Esophagus muscularis mucosa (tissue), 4 donors: ENCODE measurements around the gene CELSR1. TPM values are rescaled to one million over a fixed set of nuclear protein-coding genes. Genes with fewer than 3 reads are reported as not detected.

Experiments
- DNase-seq: peaks from one replicate; pipeline ENCODE4 v3.0.0-alpha.2; 2017; ENCODE audit errors: extremely low spot score
- H3K27ac ChIP-seq, 4 donors: fragments of 200-600 bp; sonication (generic); replicated peaks in 1 of 4; 1 replicate in 3 of 4; 2 replicates in 1 of 4; pipeline ENCODE4 v1.5.1; 2016 to 2019; ENCODE audit warnings: mild to moderate bottlenecking in 1 of 4
- H3K27me3 ChIP-seq, 4 donors: fragments of 200-600 bp; sonication (generic); one replicate each; pipeline versions ENCODE4 v1.5.1 to v1.6.0; 2016 to 2019
- H3K36me3 ChIP-seq, 4 donors: fragments of 200-600 bp; sonication (generic); one replicate each; pipeline ENCODE4 v1.5.1; 2016 to 2019
- H3K4me1 ChIP-seq, 4 donors: fragments of 200-600 bp; sonication (generic); one replicate each; pipeline ENCODE4 v1.5.1; 2016 to 2019
- H3K4me3 ChIP-seq, 4 donors: fragments of 200-600 bp; sonication (generic); 1 replicate in 2 of 4; 2 replicates in 2 of 4; pipeline ENCODE4 v1.5.1; 2016 to 2019; ENCODE audit warnings: mild to moderate bottlenecking in 4 of 4, moderate library complexity in 1 of 4
- H3K9me3 ChIP-seq, 4 donors: fragments of 200-600 bp; sonication (generic); 1 replicate in 3 of 4; 2 replicates in 1 of 4; pipeline ENCODE4 v1.5.1; 2016 to 2019
- EP300 ChIP-seq: sonication (generic); formaldehyde crosslinking; IDR thresholded peaks from one replicate; pipeline ENCODE4 v1.6.1; 2017; ENCODE audit warnings: antibody characterized with exemption
- POLR2A ChIP-seq: fragments of 450-650 bp; IDR thresholded peaks from one replicate; pipeline ENCODE4 v1.6.1; 2017; ENCODE audit warnings: antibody characterized with exemption, moderate library complexity, mild to moderate bottlenecking, low read depth
- POLR2AphosphoS5 ChIP-seq, 2 donors: sonication (generic); formaldehyde crosslinking; IDR thresholded peaks; one replicate each; pipeline ENCODE4 v1.6.1; 2017; ENCODE audit warnings: antibody characterized with exemption in 2 of 2
- WGBS: methylation state at CpG from one replicate; pipeline ENCODE4 v1.1.5; 2018; 5-methylcytosine and 5-hydroxymethylcytosine counted together
- intact Hi-C: fragments of 100-400 bp; cut with DNase I; formaldehyde crosslinking; loops from one replicate; pipeline ENCODE4 v1.15.1; 2023
- total RNA-seq, 4 donors: library from RNA; depleted of rRNA; stranded (reverse); fragments of >200 nt; gene quantifications; one replicate each; pipeline versions ENCODE4 v1.1.0 to v1.2.1, GENCODE V29; 2016
- TF ChIP-seq, protein P1 (sequence below), 3 experiments: fragments of 200-600 bp in 2 of 3; fragments of 450-650 bp in 1 of 3; sonication (generic) in 2 of 3; IDR thresholded peaks; one replicate each; pipeline ENCODE4 v1.5.1; 2017 to 2019; ENCODE audit warnings: antibody characterized with exemption in 3 of 3, mild to moderate bottlenecking in 2 of 3, moderate library complexity in 1 of 3

CELSR1 gene
- total RNA-seq, 4 donors from 2014 or later = 2.5 to 2.7 (median 2.6) TPM

DNA sequence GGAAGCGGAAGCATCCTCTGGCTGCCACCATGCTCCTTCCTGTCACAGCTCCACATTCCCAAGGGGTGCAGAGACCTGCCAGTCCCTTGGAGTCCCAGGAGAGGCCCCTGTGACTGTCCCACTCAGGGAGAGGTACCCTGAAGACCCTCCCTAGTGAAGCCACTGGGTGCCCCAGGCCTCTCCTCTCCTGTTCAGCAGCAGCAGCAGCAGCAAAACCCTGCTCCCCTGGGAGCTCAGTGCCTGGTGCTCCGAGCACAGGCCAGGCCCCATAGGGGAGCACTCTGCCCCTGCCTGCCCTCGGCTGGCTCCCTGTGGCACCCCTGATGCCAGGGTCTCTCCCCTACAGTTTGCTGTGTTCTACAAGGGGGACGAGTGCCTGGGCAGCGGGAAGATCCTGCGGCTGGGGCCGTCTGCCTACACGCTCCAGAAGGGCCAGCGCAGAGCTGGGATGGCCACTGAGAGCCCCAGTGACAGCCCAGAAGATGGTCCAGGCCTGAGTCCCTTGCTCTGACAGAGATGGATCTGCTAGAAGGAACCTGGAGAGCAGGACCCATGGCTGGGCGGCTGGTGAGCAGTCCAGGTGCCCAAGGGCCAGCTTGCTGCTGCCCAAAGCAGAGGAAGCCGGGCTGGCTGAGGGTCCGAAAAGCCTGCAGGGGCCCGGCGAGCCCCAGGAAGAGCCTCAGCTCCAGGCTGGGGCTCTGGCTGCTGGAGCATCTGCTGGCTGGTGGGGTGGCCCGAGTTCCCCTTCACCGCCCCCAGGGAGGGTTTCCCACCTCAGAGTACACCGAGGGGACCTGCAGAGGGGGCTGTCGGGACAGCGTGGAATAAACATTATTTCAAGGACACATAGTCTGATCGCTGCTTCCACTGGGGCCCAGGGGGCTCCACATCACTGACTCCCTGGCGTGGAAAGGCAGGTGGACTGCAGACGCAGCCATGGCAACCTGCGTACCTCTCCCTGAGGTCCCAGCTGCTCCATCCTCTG, 180.6 kb downstream of the CELSR1 start:
- no peak overlapping the region for H3K27ac ChIP-seq
- peaks cover 34 to 69% (median 61%) of the 10 kb centered on the region in 4 donors for H3K36me3 ChIP-seq
- WGBS = 100% methylated on average over 5 of the region's 23 CpGs

DNA sequence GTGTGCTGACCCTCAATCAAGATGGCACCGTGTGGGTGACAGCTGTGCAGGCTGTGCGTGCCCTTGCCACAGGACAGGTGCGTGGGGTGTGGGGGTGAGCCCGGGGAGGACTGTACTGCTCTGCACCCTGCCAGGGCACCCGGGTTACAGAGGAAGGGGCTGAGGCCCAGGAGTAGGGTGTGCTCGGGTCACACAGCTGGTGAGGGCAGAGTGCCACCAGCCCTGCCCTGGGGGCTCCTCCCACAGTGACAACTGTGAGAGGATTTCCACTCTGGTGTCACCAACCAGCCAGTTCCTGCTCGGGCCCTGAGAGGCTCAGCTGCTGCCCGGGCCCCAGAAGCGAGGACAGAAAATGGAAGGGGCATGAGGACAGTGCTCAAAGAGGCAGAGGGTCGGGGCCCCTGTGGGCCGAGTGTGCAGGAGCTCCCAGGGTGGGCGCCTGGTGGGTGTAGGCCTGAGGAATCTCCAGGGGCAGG, 181.4 kb downstream of the CELSR1 start:
- no peak for DNase-seq

More for the DNA sequence above, 180.6 kb downstream of the CELSR1 start:
- intact Hi-C loops = no loop called here
- peaks cover 0 to 20% (median 2%) of the 10 kb centered on the region in 4 donors for H3K4me1 ChIP-seq
- H3K27me3 ChIP-seq = no peaks in the 10 kb centered on the region
- H3K4me3 ChIP-seq = no peak overlapping the region
- TF ChIP-seq POLR2A (no peak), POLR2AphosphoS5 (IDR thresholded peaks at IDR 0.05) (no peak), EP300 (no peak)
- TF ChIP-seq, protein P1, sequence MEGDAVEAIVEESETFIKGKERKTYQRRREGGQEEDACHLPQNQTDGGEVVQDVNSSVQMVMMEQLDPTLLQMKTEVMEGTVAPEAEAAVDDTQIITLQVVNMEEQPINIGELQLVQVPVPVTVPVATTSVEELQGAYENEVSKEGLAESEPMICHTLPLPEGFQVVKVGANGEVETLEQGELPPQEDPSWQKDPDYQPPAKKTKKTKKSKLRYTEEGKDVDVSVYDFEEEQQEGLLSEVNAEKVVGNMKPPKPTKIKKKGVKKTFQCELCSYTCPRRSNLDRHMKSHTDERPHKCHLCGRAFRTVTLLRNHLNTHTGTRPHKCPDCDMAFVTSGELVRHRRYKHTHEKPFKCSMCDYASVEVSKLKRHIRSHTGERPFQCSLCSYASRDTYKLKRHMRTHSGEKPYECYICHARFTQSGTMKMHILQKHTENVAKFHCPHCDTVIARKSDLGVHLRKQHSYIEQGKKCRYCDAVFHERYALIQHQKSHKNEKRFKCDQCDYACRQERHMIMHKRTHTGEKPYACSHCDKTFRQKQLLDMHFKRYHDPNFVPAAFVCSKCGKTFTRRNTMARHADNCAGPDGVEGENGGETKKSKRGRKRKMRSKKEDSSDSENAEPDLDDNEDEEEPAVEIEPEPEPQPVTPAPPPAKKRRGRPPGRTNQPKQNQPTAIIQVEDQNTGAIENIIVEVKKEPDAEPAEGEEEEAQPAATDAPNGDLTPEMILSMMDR (IDR thresholded peaks at IDR 0.05) = no peak
- DNase-seq = no peak
- H3K9me3 ChIP-seq = no peaks in the 10 kb centered on the region

DNA sequence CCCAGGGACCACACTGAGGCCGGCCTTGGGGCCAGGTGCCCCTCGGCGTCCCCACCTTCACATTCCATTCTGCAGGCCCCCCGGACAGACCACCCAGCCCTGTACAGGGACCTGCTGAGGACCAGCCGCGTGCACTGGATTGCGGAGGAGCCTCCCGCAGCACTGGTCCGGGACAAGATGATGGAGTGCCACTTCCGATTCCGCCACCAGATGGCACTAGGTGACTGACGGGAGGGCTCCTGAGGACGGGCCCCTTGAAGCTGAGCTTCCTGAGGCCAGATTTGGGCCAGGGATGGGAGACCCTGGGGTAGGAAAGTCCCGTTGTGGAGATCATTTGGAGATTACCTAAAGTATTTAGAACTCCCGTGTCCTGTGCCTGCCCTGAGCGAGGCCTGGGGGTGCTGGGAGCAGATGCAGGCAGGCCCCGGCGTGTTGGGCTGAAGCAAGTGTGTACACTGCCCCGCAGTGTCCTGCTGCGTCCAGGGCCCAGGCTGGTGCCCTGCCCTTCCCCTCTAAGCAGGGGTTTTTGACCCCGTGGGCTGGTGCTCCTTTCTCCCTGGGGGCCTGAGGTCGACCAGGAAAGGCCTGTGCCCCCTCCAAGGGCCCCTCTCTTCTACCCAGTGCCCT, 181.9 kb downstream of the CELSR1 start:
- Histone ChIP-seq H3K4me3 (no peak overlapping the region), H3K4me1 (peaks cover 0 to 23% (median 6%) of the 10 kb centered on the region in 4 donors), H3K9me3 (no peaks in the 10 kb centered on the region), H3K27ac (no peak overlapping the region), H3K36me3 (peaks cover 46 to 82% (median 75%) of the 10 kb centered on the region in 4 donors), H3K27me3 (no peaks in the 10 kb centered on the region)
- DNase-seq = no peak
- intact Hi-C loops = no loop called here
- TF ChIP-seq, protein P1 (IDR thresholded peaks at IDR 0.05) = peak; percentile 55 to 75 (median 58)
- no peak for TF ChIP-seq EP300
- 74% methylated on average over 9 of the region's 22 CpGs for WGBS

More for the DNA sequence above, 181.4 kb downstream of the CELSR1 start:
- no peaks in the 10 kb centered on the region for H3K27me3 ChIP-seq
- TF ChIP-seq POLR2AphosphoS5 (IDR thresholded peaks at IDR 0.05) = no peak
- no peak for TF ChIP-seq EP300
- TF ChIP-seq, protein P1 (IDR thresholded peaks at IDR 0.05) = no peak
- no peak for TF ChIP-seq POLR2A
- WGBS = 98% methylated on average over 8 of the region's 12 CpGs
- H3K36me3 ChIP-seq = peaks cover 40 to 76% (median 69%) of the 10 kb centered on the region in 4 donors
- H3K4me3 ChIP-seq = no peak overlapping the region
- no peaks in the 10 kb centered on the region for H3K9me3 ChIP-seq
- H3K4me1 ChIP-seq = peaks cover 0 to 20% (median 2%) of the 10 kb centered on the region in 4 donors
- H3K27ac ChIP-seq = no peak overlapping the region
- intact Hi-C loops = no loop called here

DNA sequence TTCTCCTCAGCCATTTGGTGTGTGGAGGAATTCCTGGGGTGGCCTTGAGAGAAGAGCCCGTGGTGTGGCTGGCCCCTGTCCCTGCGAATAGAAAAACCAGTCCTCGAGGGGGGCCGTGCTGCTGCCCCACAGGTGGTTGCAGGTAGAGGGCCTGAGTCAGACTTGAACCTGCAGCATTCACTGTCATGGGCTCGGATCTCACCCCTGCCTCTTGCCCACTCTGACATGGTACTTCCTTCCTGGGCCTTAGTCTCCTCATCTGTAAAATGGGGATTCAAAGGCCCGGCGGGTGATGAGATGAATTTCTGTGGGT, 182.5 kb downstream of the CELSR1 start:
- WGBS = 78% methylated on average over 3 of the region's 7 CpGs
- H3K27ac ChIP-seq = no peak overlapping the region
- intact Hi-C loops = no loop called here
- no peak for DNase-seq
- no peak overlapping the region for H3K4me3 ChIP-seq
- H3K36me3 ChIP-seq = peaks cover 50 to 87% (median 80%) of the 10 kb centered on the region in 4 donors
- H3K9me3 ChIP-seq = no peaks in the 10 kb centered on the region
- TF ChIP-seq EP300 (no peak), POLR2AphosphoS5 (IDR thresholded peaks at IDR 0.05) (no peak), POLR2A (no peak)
- TF ChIP-seq, protein P1 (IDR thresholded peaks at IDR 0.05) = no peak
- no peaks in the 10 kb centered on the region for H3K27me3 ChIP-seq
- H3K4me1 ChIP-seq = peaks cover 0 to 28% (median 9%) of the 10 kb centered on the region in 4 donors
